Endometrium (tissue), 2 donors: ENCODE measurements around the gene COMMD3.

Experiments used
- FAIRE-seq: peaks from 2 replicates; lab custom pipeline; 2012; peaks lifted over from hg19 to GRCh38; lab: Jason Lieb, UNC
- donor health status: control.
- donor health status: control.

The COMMD3 gene

DNA sequence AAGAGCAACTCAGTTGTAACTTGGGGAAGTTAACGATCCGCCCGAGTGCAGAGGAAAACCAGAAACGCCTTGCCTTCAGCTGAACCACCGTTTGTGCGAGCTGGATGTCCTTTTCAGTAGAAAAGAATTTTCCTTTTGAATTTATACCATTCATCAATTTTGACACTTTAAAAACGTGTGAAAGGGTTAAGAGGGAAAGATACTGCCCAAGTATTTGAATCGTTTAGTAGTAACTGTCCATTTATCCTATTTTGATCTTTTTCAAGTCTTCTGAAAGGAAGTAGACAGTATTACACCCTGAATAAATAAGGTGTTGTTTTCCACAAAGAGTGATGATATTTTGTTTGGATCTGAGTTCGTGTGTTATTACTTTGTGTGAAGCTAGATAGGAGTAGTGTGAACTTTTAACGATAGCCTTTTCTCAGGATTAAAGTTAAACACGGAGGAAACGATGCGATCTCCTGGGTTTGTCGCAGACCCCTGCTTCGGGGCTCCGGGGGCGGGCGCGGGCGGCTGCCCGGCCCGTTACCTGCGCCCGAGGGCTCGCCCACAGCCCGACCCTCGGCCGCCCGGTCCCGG lies 3.9 kb downstream of the COMMD3 start:
- no peak for FAIRE-seq

DNA sequence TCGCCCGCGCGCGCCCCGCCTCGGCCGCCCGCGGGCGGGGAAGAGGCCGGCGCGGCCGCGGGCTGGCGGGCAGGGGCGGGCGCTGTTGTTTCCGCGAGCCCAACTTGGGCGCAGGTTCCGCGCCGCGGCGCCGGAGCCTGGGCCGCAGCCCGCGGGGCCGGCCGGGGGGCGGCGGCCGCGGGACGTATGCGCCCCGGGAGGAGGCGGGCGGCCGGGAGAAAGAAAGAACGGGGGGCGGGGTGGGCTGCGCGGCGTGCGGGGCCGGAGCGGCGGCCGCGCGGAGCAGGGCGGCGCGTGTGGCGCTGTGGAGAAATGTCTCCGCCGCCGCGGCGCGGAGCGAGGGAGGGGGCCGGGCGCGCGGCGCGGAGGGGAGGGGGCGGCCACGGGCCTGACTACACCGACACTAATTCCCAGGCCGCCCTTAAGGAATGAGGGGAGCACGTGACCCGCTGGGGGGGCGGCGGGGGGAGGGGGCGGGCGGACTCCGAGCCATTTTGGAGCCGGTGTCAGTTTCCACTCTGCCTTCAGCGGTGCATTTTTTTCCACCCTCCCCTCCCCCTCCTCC lies 4.5 kb downstream of the COMMD3 start, which contains the start of gene BMI1:
TSS of gene BMI1 (plus strand) at position 509 of the 565 bp plus-strand sequence. CDS start 5,351 bp downstream, outside the sequence.
- no peak for FAIRE-seq

DNA sequence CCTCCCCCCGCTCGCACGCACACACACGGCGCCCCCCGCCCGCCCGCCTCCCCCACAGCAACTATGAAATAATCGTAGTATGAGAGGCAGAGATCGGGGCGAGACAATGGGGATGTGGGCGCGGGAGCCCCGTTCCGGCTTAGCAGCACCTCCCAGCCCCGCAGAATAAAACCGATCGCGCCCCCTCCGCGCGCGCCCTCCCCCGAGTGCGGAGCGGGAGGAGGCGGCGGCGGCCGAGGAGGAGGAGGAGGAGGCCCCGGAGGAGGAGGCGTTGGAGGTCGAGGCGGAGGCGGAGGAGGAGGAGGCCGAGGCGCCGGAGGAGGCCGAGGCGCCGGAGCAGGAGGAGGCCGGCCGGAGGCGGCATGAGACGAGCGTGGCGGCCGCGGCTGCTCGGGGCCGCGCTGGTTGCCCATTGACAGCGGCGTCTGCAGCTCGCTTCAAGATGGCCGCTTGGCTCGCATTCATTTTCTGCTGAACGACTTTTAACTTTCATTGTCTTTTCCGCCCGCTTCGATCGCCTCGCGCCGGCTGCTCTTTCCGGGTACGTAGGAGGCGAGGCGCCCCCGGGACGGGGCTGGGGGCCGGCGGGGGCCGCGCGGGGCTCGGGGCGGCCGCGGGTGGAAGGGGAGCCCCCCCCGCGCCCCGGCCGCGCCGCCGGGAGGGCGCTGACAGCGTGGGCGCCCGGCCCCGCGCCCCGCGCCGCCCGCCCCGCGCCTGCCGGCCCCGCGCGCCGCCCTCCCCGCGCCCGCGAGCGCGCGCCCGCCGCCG lies 5.2 kb downstream of the COMMD3 start:
- no peak for FAIRE-seq

DNA sequence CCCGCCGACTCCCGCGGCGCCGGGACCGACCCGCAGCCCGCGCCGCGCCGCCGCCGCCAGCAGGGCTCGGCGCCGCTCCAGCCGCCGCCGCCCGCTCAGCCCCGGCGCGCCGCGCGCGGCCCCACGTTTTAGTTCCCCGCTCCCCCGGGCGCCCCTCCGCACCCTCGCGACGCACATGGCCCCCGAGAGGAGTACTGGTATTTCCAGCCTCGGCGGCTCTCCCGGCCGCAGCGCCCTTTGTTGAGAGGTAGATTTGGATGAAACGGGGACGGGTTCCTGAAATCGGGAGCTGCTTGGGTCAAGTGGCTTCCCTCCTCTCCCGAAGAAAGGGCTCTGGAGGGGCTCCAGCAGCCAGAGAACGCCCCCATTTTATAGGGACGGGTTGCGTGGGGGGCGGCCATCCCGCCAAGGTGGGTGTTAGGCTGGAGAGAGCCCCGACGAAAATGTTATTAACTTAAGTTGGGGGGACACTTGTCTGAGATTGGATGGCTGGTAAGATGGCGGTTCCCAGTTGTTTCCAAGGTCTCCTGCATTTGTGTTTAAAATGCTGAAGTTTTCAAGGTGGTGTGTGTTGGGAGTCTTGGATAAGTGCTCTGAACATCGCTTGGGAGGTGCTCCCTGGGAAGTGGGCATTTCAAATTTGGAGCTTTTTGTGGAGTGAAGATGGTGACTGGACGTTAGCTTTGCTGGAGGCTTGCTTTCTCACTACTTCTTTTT lies 5.9 kb downstream of the COMMD3 start:
- FAIRE-seq, result no peak

- no peak for FAIRE-seq
Measured at GRCh38 chr10:22322641-22323160, 6.5 kb downstream of the COMMD3 start.

- no peak for FAIRE-seq
Measured at GRCh38 chr10:22323538-22324305, 7.5 kb downstream of the COMMD3 start.

- FAIRE-seq, result no peak
Measured at GRCh38 chr10:22324413-22324812, 8.2 kb downstream of the COMMD3 start.

GRCh38 chr10:22324893-22325271 lies 8.7 kb downstream of the COMMD3 start:
- FAIRE-seq, result no peak

GRCh38 chr10:22325272-22326144 lies 9.3 kb downstream of the COMMD3 start:
- no peak for FAIRE-seq

DNA sequence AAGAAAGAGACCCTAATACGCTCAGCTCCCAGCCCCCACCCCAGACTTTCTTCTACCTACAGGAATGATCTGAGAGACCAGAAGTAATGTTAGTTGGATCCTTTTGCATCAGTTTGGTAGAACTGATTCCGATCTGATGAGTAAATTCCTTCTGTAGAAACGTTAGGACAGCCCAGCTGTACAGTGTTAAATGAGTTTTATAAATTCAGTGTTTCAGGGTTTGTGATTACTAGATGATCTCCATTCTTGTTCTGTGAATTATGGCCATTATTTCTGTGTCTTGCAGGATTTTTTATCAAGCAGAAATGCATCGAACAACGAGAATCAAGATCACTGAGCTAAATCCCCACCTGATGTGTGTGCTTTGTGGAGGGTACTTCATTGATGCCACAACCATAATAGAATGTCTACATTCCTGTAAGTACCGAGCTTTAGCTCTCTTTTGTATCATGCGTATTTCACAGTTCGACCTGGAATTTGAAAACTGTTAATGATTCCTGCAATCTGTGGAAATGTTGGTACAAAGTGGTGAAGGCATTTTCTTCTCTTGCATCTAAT lies 10.0 kb downstream of the COMMD3 start:
- FAIRE-seq, result no peak

- FAIRE-seq, result no peak
Measured at GRCh38 chr10:22329150-22329549, 13.0 kb downstream of the COMMD3 start.

DNA sequence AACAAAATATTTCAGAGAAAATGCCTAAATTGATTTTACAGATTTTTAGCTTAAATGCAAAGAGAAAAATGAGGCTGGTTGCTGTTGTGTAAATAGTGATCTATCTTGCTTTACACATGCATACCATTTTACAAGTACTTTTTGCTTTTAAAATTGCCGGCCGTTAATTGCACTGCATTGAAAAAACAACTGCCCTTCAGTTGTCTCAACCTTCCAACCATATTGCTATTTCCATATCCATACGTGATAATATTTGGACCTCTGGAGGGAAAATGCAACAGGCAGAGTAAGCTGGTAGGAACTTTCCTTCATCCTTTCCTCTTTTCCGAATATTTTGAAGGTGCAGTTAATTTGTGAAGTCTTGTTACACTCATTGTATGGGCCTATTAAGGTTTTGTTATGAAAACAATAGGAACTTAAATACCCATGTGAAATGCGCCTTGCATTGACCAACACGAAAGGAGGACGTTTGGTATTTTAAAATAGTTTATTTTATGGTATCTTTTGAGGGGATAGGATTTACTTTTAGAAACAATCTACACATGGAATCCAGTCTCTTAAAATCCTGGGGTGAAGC lies 16.0 kb downstream of the COMMD3 start:
- no peak for FAIRE-seq

- no peak for FAIRE-seq
Measured at GRCh38 chr10:22333167-22333974, 17.2 kb downstream of the COMMD3 start.

- no peak for FAIRE-seq
Measured at GRCh38 chr10:22333975-22334282, 17.7 kb downstream of the COMMD3 start.

DNA sequence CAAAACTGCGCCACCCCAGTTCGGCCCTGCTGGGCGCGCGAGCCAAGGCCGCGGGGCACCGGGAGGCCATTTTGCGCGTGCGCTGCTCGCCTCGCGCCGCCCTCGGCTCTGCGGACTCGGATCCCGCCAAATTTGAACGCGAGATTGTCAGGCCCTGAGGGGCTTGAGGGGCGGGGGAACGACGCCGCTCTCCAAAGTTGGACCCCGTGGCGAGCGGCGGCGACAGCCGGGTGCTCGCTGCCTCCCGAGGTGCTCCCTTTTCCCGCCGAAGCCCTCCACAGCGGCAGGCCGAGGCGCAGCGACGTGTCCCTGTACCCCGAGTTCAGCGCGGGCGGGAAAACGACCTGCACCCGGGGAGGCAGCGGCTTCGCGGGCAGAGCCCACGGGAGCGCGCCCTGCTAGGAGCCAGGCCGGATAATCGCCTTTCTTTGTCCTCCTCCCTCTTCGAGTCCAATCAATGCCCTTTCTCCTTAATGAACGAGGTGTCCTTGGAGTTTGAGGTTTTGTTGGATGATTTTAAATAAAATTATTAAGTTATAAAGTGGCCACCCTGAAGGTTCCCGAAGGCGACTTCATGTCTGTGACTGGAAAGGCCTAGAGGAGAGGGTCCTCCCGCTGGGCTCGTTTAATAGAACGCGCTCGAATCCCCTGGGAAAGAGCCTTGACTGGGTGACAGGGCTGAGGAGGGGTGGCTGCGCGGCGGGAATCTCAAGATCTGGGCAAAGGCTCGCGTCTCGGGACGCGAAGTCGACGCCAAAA lies 18.4 kb downstream of the COMMD3 start:
- FAIRE-seq, result no peak

DNA sequence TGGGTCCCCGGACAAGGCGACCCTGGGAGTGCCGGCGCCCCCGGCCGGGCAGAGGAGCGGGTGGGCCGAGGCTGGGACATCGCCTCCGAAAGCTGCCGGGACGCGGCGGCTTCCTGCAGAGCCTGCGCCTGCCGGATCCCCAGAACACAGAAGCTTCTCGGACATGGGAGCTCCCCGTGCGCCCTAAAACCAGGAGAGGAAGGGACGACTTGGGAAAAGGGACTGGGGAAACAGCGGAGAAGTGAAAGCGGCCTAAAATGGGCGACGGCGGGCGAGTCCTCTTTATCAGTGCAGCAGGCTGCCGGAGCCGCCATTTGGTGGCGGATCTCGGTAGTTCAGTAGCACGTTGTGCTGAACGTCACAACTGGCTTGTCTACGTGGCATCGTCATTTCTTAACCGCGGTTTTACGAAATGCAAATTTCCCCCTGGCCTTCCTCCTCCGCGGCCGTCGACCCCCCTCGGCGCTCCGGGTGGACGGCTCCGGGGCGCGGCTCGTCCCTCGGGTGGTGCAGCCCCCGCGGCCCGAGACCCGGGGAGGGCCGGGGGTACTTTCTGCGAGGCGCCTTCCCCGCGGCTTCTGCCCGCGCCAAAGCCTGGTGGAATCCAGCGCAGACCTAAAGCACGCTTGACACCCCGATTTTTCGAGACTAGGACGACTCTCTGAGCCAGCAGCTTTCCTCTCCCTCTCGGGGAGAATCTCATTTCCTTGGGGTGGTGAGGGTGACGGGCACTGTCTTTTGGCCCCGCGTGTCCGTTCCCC lies 19.2 kb downstream of the COMMD3 start:
- FAIRE-seq, result no peak

- FAIRE-seq, result no peak
Measured at GRCh38 chr10:22338185-22338900, 22.2 kb downstream of the COMMD3 start.
